HUES48 (cell line): ENCODE results near the gene NRIP2.

Experiments used
- H3K27ac ChIP-seq: one replicate; pipeline ENCODE4 v1.7.0; 2013; ENCODE audit warnings: low read depth, low read length, inconsistent platforms
- H3K27me3 ChIP-seq: 2 replicates; pipeline ENCODE4 v1.6.1; 2013; ENCODE audit warnings: mild to moderate bottlenecking, low read length; ENCODE audit not compliant: control insufficient read depth, insufficient read depth
- H3K36me3 ChIP-seq: 2 replicates; pipeline ENCODE4 v1.6.1; 2013; ENCODE audit warnings: low read length; ENCODE audit not compliant: control insufficient read depth, insufficient read depth
- H3K4me1 ChIP-seq: 2 replicates; pipeline ENCODE4 v1.6.1; 2013; ENCODE audit warnings: mild to moderate bottlenecking, low read length; ENCODE audit not compliant: control insufficient read depth, insufficient read depth
- H3K4me3 ChIP-seq: 2 replicates; pipeline ENCODE4 v1.5.1; 2013; ENCODE audit warnings: mild to moderate bottlenecking, low read depth, low read length
- H3K9ac ChIP-seq: 2 replicates; pipeline ENCODE4 v1.6.1; 2013; ENCODE audit warnings: mild to moderate bottlenecking, low read depth, low read length, moderate library complexity
- H3K9me3 ChIP-seq: 2 replicates; pipeline ENCODE4 v1.6.1; 2013; ENCODE audit warnings: low read length; ENCODE audit not compliant: control insufficient read depth, insufficient read depth

Gene NRIP2

GRCh38 chr12:2826036-2826435 is 8.8 kb downstream of the NRIP2 start:
- Histone ChIP-seq H3K4me3 (no peak overlapping the region), H3K4me1 (peaks cover 21% of the 10 kb centered on the region), H3K27me3 (no peaks in the 10 kb centered on the region), H3K9me3 (no peaks in the 10 kb centered on the region), H3K9ac (no peak overlapping the region), H3K27ac (no peak overlapping the region), H3K36me3 (peaks cover 79% of the 10 kb centered on the region)

DNA sequence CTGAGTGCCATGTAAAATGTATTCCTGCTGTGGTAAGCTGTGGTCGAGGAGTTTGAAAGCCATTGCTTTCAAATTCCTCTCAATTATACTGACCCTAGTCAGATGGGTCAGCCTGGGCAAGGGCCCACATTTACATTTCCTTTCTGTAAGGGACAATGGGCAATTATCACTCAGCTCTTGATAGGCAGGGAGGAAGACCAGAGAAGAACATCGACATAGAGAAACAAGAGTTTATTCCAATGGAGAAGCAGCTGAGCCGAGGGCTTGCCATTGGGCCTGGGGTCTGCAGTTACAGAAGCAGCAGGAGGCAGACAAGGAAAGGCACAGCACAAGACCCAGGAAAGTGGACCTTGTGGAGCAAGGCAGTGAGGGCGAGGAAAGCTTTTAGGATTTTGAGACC is 9.7 kb downstream of the NRIP2 start:
- Histone ChIP-seq H3K27ac (peak overlapping the region; percentile 79), H3K9me3 (no peaks in the 10 kb centered on the region), H3K9ac (no peak overlapping the region), H3K27me3 (no peaks in the 10 kb centered on the region), H3K4me3 (no peak overlapping the region), H3K36me3 (peaks cover 86% of the 10 kb centered on the region), H3K4me1 (peaks cover 23% of the 10 kb centered on the region)

DNA sequence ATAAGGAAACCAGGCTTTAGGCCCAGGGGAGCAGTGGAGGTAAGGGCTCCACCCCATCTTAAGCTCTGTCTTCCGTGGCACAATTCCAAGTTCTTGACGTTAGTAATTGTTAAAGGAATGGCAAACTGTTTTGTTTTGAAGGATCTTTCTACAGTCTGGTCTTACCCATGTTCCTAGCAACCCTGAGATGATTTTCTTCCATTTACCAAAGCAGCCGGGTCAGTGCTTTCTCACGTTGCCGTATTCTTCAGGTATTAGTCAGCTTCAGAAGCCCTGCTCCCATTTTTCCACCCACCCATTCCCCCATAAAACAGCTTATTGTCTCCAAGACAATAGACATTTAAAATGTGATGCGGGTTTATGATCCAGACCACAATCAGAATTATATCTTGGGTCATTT is 10.3 kb downstream of the NRIP2 start:
- Histone ChIP-seq H3K4me3 (no peak overlapping the region), H3K36me3 (peaks cover 91% of the 10 kb centered on the region), H3K9ac (no peak overlapping the region), H3K27me3 (no peaks in the 10 kb centered on the region), H3K9me3 (no peaks in the 10 kb centered on the region), H3K4me1 (peaks cover 25% of the 10 kb centered on the region), H3K27ac (peak overlapping the region; percentile 79)

- Histone ChIP-seq H3K4me3 (no peak overlapping the region), H3K27me3 (no peaks in the 10 kb centered on the region), H3K4me1 (peaks cover 25% of the 10 kb centered on the region), H3K36me3 (peaks cover 90% of the 10 kb centered on the region), H3K9ac (no peak overlapping the region), H3K27ac (no peak overlapping the region), H3K9me3 (no peaks in the 10 kb centered on the region)
These were observed 11.4 kb downstream of the NRIP2 start for GRCh38 chr12:2823483-2823882.

DNA sequence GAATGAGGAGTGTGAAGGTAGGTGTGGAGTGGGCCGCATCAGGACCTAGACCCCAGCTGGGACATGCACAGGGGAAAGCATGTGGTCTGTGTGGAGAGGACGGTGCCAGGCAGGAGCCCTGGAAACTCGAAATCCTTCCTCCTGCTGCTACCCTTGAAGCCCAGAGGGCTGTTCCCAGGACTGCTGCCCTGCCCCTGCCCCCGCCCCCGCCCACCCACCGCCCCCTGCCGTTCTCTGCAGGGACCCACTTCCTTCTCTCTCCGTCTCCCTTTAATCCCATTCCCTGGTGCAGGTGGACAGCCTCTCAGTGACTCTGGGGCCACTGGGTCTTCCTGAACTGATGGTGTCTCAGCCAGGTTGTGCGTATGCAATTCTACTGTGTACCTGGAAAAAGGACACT is 14.4 kb downstream of the NRIP2 start:
- H3K4me1 ChIP-seq, result peaks cover 17% of the 10 kb centered on the region
- H3K27ac ChIP-seq, result no peak overlapping the region
- no peaks in the 10 kb centered on the region for H3K9me3 ChIP-seq
- no peak overlapping the region for H3K9ac ChIP-seq
- no peak overlapping the region for H3K4me3 ChIP-seq
- H3K27me3 ChIP-seq, result no peaks in the 10 kb centered on the region
- peaks cover 81% of the 10 kb centered on the region for H3K36me3 ChIP-seq

DNA sequence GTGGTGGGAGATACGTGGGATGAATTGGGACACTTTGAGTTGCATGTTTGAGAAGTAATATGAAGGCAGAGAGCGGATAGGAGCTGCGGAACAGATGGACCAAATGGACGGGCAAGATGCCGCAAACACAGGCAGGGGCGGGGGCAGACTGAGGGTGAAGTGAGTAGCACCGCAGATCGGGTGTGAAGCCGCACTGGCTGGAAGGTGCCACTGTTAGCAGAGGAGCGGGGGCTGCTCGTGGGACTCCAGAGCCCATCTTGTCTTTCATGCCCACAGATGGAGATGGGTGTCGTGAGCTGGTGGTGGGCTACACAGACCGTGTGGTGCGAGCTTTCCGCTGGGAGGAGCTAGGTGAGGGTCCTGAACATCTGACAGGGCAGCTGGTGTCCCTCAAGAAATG is 15.0 kb downstream of the NRIP2 start:
- peaks cover 12% of the 10 kb centered on the region; the same call in 1 of the 2 replicates for H3K4me1 ChIP-seq
- H3K27ac ChIP-seq, result no peak overlapping the region
- H3K27me3 ChIP-seq, result no peaks in the 10 kb centered on the region
- no peak overlapping the region for H3K9ac ChIP-seq
- peaks cover 75% of the 10 kb centered on the region for H3K36me3 ChIP-seq
- H3K4me3 ChIP-seq, result no peak overlapping the region
- no peaks in the 10 kb centered on the region for H3K9me3 ChIP-seq

DNA sequence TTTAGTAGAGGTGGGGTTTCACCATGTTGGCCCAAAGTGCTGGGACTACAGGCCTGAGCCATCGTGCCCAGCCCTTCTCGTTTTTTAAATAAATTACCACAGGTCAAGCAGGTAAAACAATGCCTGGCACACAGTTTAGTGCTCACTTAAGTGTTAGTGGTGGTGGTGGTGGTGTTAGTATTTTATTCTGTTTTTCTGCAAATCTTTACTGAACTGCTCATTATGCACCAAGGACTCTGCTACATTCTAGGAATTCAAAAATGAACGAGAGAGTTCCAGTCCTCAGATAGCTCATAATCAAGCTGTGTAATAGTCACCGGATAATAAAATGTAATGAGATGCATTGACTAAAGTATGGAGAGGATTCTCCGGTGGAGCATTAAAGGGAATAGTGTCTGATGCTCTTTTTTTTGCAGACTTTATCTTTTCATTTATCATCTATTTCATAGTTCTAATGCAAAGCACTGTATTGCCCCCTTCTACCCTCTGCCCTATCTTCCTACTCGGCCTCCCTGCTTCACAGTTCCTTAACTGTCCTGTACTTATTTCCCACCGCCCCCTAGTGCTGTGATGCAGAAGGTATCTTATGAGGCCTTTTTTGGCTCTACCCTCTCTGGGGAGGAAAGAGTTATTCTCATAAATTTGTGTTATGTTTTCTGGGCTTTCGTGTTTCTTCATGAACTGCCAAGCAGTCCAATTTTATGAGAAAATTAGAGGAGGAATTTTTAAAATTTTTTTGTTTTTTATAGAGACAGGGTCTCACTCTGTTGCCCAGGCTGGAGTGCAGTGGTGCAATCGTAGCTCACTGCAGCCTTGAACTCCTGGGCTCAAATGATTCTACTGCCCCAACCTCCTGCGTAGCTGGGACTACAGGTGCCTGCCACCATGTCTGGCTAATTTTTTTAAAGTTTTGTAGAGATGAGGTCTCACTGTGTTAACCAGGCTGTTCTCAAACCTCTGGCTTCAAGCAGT is 21.3 kb downstream of the NRIP2 start:
- H3K36me3 ChIP-seq, result peaks cover 18% of the 10 kb centered on the region
- H3K9me3 ChIP-seq, result no peaks in the 10 kb centered on the region
- H3K4me3 ChIP-seq, result peak overlapping the region; percentile 76
- H3K27ac ChIP-seq, result peak overlapping the region; percentile 93
- peaks cover 8% of the 10 kb centered on the region for H3K4me1 ChIP-seq
- H3K9ac ChIP-seq, result peak overlapping the region; percentile 96
- no peaks in the 10 kb centered on the region for H3K27me3 ChIP-seq

DNA sequence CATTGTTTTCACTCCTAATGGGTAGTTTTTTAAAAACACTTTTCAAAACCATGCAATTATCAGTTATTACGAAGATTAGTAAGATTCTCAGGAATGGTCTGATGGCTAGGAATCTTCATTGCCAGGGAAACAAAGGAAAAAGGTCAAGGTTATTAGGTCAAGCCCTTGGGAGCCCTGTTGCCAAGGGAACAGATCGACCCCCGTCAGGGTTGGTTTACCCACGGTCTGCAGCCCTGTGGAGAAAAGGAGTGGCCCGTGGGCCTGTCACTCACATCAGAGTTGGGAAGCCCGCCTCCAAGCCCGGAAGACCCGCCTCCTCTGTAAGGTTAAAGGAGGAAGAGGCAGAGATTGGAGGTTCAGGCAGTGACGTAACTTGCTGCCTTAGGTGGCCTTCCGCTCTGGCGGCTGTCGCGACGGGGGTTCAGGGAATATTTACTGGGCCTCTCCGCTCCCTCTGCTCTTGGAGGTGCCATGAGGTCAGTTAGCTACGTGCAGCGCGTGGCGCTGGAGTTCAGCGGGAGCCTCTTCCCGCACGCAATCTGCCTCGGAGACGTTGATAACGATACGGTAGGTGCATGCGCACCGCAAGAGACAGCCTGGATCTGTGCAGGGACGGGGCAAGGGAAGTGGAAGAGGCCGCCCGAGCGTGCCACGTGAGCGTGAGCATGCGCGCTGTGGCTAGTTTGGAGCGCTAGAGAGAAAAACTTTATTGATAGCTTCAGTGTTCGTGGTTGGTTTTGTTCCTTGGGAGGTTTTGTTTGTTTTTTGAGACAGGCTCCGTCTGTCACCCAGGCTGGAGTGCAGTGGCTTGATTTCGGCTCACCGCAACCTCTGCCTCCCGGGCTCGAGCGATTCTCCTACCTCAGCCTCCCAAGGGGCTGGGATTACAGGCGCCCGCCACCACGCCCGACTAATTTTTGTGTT is 22.3 kb downstream of the NRIP2 start, which contains the start of gene ITFG2:
Gene ITFG2, plus strand, starts transcription at position 379 of the 924 bp plus-strand sequence. Its CDS starts 93 bp downstream, at position 472.
- no peaks in the 10 kb centered on the region for H3K9me3 ChIP-seq
- peak within 1 kb of the TSS; percentile 76 for H3K4me3 ChIP-seq
- peaks cover 8% of the 10 kb centered on the region for H3K36me3 ChIP-seq
- peaks cover 8% of the 10 kb centered on the region for H3K4me1 ChIP-seq
- H3K27ac ChIP-seq, result peak within 1 kb of the TSS; percentile 93
- peak within 1 kb of the TSS; percentile 96 for H3K9ac ChIP-seq
- no peaks in the 10 kb centered on the region for H3K27me3 ChIP-seq

- no peak overlapping the region for H3K9ac ChIP-seq
- no peaks in the 10 kb centered on the region for H3K9me3 ChIP-seq
- H3K4me3 ChIP-seq, result peak overlapping the region; percentile 44
- H3K36me3 ChIP-seq, result peaks cover under 1% of the 10 kb centered on the region; the same call in 1 of the 2 replicates
- H3K27me3 ChIP-seq, result no peaks in the 10 kb centered on the region
- peak overlapping the region; percentile 31 for H3K27ac ChIP-seq
- H3K4me1 ChIP-seq, result peaks cover 8% of the 10 kb centered on the region
These were observed 23.0 kb downstream of the NRIP2 start for GRCh38 chr12:2811801-2812200.

DNA sequence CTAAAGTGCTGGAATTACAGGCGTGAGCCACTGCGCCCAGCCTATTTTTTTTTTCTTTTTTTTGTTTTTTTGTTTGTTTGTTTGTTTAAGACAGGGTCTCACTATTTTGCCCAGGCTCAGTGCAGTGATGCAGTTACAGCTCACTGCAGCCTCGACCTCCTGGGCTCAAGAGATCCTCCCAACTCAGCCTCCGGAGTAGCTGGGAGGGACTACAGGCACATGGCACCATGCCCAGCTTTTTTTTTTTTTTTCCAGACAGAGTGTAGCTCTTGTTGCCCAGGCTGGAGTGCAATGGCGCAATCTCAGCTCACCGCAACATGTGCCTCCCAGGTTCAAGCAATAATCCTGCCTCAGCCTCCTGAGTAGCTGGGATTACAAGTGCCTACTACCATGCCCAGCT is 28.1 kb downstream of the NRIP2 start:
- no peaks in the 10 kb centered on the region for H3K27me3 ChIP-seq
- no peaks in the 10 kb centered on the region for H3K9me3 ChIP-seq
- peaks cover 48% of the 10 kb centered on the region for H3K36me3 ChIP-seq
- no peak overlapping the region for H3K27ac ChIP-seq
- no peak overlapping the region for H3K4me3 ChIP-seq
- H3K4me1 ChIP-seq, result peaks cover 3% of the 10 kb centered on the region
- no peak overlapping the region for H3K9ac ChIP-seq
